Endothelial cell (in vitro differentiated cells): ENCODE results near the gene TMEM245. TPM values are rescaled to one million over a fixed set of nuclear protein-coding genes. Genes with fewer than 3 reads are reported as not detected.
"Not testable (repeated sequence)": the region's sequence is repeated elsewhere in the genome, so short reads cannot be mapped to it uniquely, and the experiment has no call there.

Source experiments
- DNase-seq: peaks from one replicate; pipeline ENCODE4 v3.0.0; 2021; ENCODE audit warnings: low spot score
- H3K27ac Mint-ChIP-seq: one replicate; pipeline ENCODE4 v1.8.0; 2021; ENCODE audit warnings: mixed read lengths, inconsistent platforms; ENCODE audit not compliant: unreplicated experiment
- H3K27me3 Mint-ChIP-seq: one replicate; pipeline ENCODE4 v1.8.0; 2021; ENCODE audit warnings: mild to moderate bottlenecking, moderate library complexity, mixed read lengths, inconsistent platforms; ENCODE audit not compliant: unreplicated experiment
- H3K36me3 Mint-ChIP-seq: one replicate; pipeline ENCODE4 v1.8.0; 2021; ENCODE audit warnings: mild to moderate bottlenecking, low read depth, mixed read lengths, inconsistent platforms; ENCODE audit not compliant: unreplicated experiment
- H3K4me1 Mint-ChIP-seq: one replicate; pipeline ENCODE4 v1.8.0; 2021; ENCODE audit warnings: mild to moderate bottlenecking, mixed read lengths, inconsistent platforms; ENCODE audit not compliant: unreplicated experiment
- H3K4me3 Mint-ChIP-seq: one replicate; pipeline ENCODE4 v1.8.0; 2021; ENCODE audit warnings: mild to moderate bottlenecking, mixed read lengths, inconsistent platforms; ENCODE audit not compliant: unreplicated experiment
- H3K9me3 Mint-ChIP-seq: one replicate; pipeline ENCODE4 v1.8.0; 2021; ENCODE audit warnings: mixed read lengths, inconsistent platforms; ENCODE audit not compliant: unreplicated experiment
- total RNA-seq: library from RNA; stranded (reverse); fragmentation: NEBNext Ultra II Directional; extraction: Animal tissue kit (Norgen Biotek cat#: 25700); gene quantifications from one replicate; pipeline ENCODE4 v1.2.1, GENCODE V29; 2021; ENCODE audit not compliant: unreplicated experiment
- TF ChIP-seq, protein P1 (sequence below): fragments of 200-600 bp; sonication (generic); IDR thresholded peaks from one replicate; pipeline ENCODE4 v1.5.0; 2021; ENCODE audit warnings: antibody characterized with exemption; ENCODE audit not compliant: unreplicated experiment

TMEM245 gene
- total RNA-seq, 1 donor from 2014 or later, result 32.6 TPM

DNA sequence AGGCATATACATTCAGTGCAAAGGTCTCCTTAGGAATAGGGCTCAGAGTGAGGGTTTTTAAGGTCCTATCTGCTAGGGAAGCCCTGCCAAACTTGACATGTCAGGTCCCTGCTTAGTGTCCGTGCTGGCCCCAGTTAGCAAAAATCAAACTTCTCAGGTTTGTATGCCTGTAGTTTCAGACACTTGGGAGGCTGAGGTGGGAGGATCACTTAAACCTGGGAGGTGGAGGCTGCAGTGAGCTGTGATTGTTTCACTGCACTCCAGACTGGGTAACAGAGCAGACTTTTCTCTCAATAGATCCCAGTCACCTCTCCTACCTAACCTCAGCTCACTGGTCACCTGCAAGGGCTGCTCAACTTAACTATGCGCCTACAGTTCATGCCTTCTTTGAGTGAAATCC, 18.7 kb upstream of the TMEM245 start:
- Mint-ChIP-seq H3K27ac (no peak overlapping the region), H3K9me3 (no peaks in the 10 kb centered on the region), H3K4me3 (no peak overlapping the region), H3K4me1 (no peaks in the 10 kb centered on the region), H3K27me3 (no peaks in the 10 kb centered on the region), H3K36me3 (no peaks in the 10 kb centered on the region)
- TF ChIP-seq, protein P1, sequence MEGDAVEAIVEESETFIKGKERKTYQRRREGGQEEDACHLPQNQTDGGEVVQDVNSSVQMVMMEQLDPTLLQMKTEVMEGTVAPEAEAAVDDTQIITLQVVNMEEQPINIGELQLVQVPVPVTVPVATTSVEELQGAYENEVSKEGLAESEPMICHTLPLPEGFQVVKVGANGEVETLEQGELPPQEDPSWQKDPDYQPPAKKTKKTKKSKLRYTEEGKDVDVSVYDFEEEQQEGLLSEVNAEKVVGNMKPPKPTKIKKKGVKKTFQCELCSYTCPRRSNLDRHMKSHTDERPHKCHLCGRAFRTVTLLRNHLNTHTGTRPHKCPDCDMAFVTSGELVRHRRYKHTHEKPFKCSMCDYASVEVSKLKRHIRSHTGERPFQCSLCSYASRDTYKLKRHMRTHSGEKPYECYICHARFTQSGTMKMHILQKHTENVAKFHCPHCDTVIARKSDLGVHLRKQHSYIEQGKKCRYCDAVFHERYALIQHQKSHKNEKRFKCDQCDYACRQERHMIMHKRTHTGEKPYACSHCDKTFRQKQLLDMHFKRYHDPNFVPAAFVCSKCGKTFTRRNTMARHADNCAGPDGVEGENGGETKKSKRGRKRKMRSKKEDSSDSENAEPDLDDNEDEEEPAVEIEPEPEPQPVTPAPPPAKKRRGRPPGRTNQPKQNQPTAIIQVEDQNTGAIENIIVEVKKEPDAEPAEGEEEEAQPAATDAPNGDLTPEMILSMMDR, result no peak
- no peak for DNase-seq

DNA sequence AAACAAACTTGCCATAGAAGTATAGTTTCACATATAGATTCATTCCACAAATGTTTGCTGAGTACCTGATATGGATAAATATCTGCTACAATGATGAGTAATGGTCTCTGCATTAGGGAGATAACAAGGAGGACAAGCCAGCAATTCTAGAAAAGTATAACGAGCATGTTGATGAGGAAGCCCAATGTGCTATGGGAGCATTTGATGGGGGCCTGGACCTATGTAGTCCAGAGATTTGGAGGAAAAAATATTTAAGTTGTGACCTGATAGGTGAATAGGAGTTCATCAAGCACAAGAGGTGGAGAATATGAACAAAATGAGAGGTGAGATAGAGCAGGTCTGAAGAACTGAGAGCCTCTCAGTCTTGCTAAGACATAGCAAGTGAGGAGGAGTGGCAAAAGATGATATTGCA, 14.4 kb upstream of the TMEM245 start:
- H3K27me3 Mint-ChIP-seq, result no peaks in the 10 kb centered on the region
- no peaks in the 10 kb centered on the region for H3K36me3 Mint-ChIP-seq
- H3K4me3 Mint-ChIP-seq, result no peak overlapping the region
- peaks cover 7% of the 10 kb centered on the region for H3K4me1 Mint-ChIP-seq
- TF ChIP-seq, protein P1, result no peak
- H3K27ac Mint-ChIP-seq, result no peak overlapping the region
- DNase-seq, result no peak
- H3K9me3 Mint-ChIP-seq, result no peaks in the 10 kb centered on the region

DNA sequence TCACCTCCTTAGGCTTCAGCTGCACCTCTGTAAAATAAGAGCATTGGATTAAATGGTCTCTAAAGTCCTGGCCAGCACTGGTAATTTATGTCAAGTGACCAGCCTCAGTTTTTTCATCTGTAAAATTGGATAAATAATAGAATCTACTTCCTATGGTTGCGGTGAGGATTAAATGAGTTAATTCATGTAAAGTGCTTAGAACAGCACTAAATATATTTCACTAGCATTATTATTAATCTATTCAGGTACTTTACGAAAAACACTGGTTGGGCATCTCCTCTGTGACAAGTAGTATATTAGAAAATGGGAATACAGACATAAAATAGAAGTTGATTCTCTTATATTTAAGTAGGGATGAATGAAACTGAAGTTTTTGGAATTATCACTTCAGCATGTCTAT, 13.8 kb upstream of the TMEM245 start:
- no peaks in the 10 kb centered on the region for H3K27me3 Mint-ChIP-seq
- no peaks in the 10 kb centered on the region for H3K9me3 Mint-ChIP-seq
- peaks cover 7% of the 10 kb centered on the region for H3K4me1 Mint-ChIP-seq
- H3K27ac Mint-ChIP-seq, result no peak overlapping the region
- TF ChIP-seq, protein P1, result no peak
- no peak overlapping the region for H3K4me3 Mint-ChIP-seq
- no peak for DNase-seq
- no peaks in the 10 kb centered on the region for H3K36me3 Mint-ChIP-seq

DNA sequence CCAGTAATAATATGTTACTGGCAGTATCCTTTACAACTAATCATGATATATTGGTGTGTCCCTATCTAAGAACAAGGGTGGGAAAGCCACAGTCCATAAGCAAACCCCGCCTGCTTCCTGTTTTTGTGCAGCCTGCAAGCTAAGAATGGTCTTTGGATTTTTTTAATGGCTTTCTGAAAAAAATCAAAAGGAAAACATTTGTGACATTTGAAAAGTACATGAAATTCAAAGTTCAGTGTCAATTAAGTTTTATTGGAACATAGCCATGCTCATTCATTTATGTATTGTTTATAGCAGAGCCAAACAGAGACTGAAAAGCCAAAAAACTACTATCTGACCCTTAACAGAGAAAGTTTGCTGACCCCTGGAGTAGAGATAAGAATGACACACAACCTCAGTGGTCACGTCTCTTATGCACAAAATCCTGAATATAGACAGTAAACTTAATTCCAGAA, 12.8 kb upstream of the TMEM245 start:
- TF ChIP-seq, protein P1, result no peak
- DNase-seq, result no peak
- no peak overlapping the region for H3K27ac Mint-ChIP-seq
- H3K27me3 Mint-ChIP-seq, result no peaks in the 10 kb centered on the region
- no peaks in the 10 kb centered on the region for H3K9me3 Mint-ChIP-seq
- H3K4me1 Mint-ChIP-seq, result peaks cover 7% of the 10 kb centered on the region
- no peak overlapping the region for H3K4me3 Mint-ChIP-seq
- no peaks in the 10 kb centered on the region for H3K36me3 Mint-ChIP-seq

DNA sequence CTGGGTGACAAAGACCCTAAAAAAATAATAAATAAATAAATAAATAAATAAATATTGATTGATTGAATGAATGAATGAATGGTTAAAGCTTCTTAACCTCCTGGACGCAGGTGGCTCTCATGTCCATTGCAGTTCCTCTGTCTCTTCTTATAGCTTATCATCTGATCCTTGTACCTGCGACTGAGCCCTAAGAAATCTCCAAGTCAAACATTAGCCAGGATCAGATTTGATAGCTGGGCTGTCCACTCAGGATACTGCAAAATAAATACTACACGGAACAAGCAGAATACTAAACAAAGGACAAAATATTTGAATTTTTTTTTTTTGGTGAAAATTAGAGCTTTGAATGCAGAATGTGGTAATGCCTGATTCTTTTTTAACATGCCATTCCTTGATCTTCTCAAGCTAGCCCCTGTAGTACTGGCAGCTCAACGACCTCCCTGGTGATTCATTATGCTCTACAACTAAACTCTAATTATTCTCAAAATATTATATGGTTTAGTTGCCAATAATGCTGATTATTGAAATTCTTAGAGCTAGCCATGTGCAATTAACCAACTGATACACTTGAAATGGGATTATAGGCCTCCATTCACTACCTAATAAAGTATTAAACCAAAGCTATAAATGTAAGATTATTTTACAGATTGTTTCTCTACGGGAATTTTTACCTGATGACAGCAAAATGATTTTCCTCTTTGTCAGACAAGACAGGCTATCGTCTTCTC, 9.9 kb upstream of the TMEM245 start:
- no peaks in the 10 kb centered on the region for H3K9me3 Mint-ChIP-seq
- H3K36me3 Mint-ChIP-seq, result no peaks in the 10 kb centered on the region
- no peak overlapping the region for H3K27ac Mint-ChIP-seq
- TF ChIP-seq, protein P1, result no peak
- H3K4me3 Mint-ChIP-seq, result no peak overlapping the region
- DNase-seq, result no peak
- H3K27me3 Mint-ChIP-seq, result no peaks in the 10 kb centered on the region
- peaks cover 7% of the 10 kb centered on the region for H3K4me1 Mint-ChIP-seq

DNA sequence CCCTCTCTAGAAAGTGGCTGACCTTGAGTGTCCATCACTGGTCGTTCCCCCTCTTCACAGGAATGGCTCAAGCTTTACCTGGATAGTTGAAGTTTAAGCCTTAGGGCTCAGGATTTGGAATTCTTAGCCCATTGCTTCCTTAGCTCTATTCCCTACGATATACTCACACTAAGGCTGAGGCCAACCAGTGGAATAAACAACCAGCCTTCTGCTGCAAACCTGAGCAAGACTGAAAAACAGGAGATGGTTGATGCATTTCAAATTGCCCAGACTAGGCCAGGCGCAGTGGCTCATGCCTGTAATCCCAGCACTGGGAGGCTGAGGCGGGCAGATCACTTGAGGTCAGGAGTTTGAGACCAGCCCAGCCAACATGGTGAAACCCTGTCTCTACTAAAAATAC, 6.9 kb upstream of the TMEM245 start:
- not testable (repeated sequence) for DNase-seq, H3K36me3 Mint-ChIP-seq, H3K27me3 Mint-ChIP-seq, H3K4me3 Mint-ChIP-seq, H3K4me1 Mint-ChIP-seq, H3K27ac Mint-ChIP-seq, H3K9me3 Mint-ChIP-seq
